ENCODE data around the gene COL17A1. TPM values are rescaled to one million over a fixed set of nuclear protein-coding genes. Genes with fewer than 3 reads are reported as not detected.
A peak's percentile ranks its signal among the peaks of the same experiment; 100 is the strongest.

Gene COL17A1
- total RNA-seq, 1 experiment from 2014 or later: 514 TPM

DNA sequence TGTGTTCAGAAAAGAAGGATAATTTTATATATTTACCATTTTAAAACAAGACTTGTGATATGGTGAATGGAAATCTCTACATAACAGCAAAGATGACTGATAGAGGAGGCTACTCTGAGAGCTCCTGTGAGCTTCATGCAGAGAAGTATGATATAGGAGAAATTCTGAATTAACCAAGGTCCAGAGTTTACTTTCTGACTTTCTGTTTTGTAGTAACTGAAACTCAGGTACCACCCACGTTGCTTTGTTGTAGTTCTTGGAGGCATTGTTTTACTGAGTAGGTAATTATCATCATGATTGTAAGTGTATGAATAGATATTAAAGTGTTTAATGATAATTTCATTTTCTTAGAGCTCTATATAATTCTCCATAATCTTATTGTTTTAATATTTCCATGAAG lies 18.3 kb upstream of the COL17A1 start:
- H3K27ac Mint-ChIP-seq (ENCODE audit: low read depth, unreplicated experiment): no peak overlapping the region
- no TSS peak for BruUV-seq (replicated peaks)
- H3K36me3 Mint-ChIP-seq (ENCODE audit: insufficient read depth, unreplicated experiment): no peaks in the 10 kb centered on the region
- no peak overlapping the region for H3K4me3 Mint-ChIP-seq (ENCODE audit: unreplicated experiment)
- CTCF ChIA-PET: interaction anchor here (0.5 to 1.4 kb wide), 3 partner anchors 11 to 23 kb away, joined by 3 to 5 read pairs (median 5); no protein-coding TSS in a partner anchor
- TF ChIP-seq, protein P1, sequence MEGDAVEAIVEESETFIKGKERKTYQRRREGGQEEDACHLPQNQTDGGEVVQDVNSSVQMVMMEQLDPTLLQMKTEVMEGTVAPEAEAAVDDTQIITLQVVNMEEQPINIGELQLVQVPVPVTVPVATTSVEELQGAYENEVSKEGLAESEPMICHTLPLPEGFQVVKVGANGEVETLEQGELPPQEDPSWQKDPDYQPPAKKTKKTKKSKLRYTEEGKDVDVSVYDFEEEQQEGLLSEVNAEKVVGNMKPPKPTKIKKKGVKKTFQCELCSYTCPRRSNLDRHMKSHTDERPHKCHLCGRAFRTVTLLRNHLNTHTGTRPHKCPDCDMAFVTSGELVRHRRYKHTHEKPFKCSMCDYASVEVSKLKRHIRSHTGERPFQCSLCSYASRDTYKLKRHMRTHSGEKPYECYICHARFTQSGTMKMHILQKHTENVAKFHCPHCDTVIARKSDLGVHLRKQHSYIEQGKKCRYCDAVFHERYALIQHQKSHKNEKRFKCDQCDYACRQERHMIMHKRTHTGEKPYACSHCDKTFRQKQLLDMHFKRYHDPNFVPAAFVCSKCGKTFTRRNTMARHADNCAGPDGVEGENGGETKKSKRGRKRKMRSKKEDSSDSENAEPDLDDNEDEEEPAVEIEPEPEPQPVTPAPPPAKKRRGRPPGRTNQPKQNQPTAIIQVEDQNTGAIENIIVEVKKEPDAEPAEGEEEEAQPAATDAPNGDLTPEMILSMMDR (IDR thresholded peaks at IDR 0.05; ENCODE audit: unreplicated experiment): no peak
- no peaks in the 10 kb centered on the region for H3K9me3 Mint-ChIP-seq (ENCODE audit: unreplicated experiment)
- peaks cover 15% of the 10 kb centered on the region for H3K4me1 Mint-ChIP-seq (ENCODE audit: insufficient read depth, unreplicated experiment)
- POLR2A ChIA-PET: interaction anchor here (1.2 to 2.9 kb wide), 5 partner anchors 9 to 18 kb away, joined by 4 to 17 read pairs (median 8); partner anchors contain the start of genes COL17A1 and SFR1
- no peaks in the 10 kb centered on the region for H3K27me3 Mint-ChIP-seq (ENCODE audit: insufficient read depth, unreplicated experiment)
- intact Hi-C loops (cut with micrococcal nuclease): no loop called here
- DNase-seq (ENCODE audit: unreplicated experiment): no peak

DNA sequence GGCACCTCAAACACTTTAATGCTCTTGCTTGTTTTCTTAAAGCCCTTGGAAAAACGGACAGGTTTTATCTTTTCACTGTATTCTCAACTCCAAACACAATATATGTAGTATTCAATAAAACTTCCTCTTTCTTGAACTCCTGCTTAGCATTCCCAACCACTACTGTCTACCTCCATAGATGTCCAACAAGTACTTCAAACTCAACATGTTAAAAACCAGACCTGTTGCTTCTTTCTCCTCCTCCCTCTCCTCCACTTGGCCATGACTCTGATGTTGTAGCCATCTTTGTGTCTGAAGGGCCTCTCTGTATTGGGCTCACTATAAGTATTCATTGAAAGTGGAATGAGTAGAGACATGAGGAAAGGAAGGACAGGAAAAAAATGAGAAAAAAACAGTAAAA lies 16.2 kb upstream of the COL17A1 start:
- POLR2A ChIA-PET: interaction anchor here (2.9 to 3.1 kb wide), 3 partner anchors 8 to 19 kb away, joined by 17 to 27 read pairs (median 19); no protein-coding TSS in a partner anchor
- intact Hi-C loops (cut with micrococcal nuclease): no loop called here
- Mint-ChIP-seq H3K4me1 (ENCODE audit: insufficient read depth, unreplicated experiment) (peaks cover 15% of the 10 kb centered on the region), H3K27ac (ENCODE audit: low read depth, unreplicated experiment) (no peak overlapping the region), H3K4me3 (ENCODE audit: unreplicated experiment) (no peak overlapping the region), H3K9me3 (ENCODE audit: unreplicated experiment) (peaks cover under 1% of the 10 kb centered on the region), H3K36me3 (ENCODE audit: insufficient read depth, unreplicated experiment) (no peaks in the 10 kb centered on the region), H3K27me3 (ENCODE audit: insufficient read depth, unreplicated experiment) (no peaks in the 10 kb centered on the region)
- CTCF ChIA-PET: no interaction called here
- BruUV-seq (replicated peaks): no TSS peak
- DNase-seq (ENCODE audit: unreplicated experiment): no peak
- TF ChIP-seq, protein P1 (IDR thresholded peaks at IDR 0.05; ENCODE audit: unreplicated experiment): no peak

DNA sequence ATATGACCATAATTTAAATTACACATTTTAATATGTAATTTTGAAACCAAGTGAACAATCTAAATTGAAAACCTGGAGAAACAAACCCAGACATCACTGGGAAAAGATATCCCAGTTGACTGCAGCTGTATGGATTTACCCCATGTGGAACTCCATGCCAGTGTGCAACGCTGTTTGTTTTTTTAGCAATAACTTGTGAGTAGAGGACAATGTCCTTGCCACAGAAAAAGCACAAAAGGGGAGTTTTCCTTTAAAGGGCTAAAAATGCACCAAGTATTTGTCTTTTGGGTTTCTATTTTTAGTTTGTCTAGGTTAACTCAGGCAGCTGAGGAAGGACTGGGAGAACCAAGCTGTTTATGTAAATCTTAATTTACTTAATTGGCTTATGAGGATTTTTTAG lies 15.1 kb upstream of the COL17A1 start:
- Mint-ChIP-seq H3K27me3 (ENCODE audit: insufficient read depth, unreplicated experiment) (no peaks in the 10 kb centered on the region), H3K4me1 (ENCODE audit: insufficient read depth, unreplicated experiment) (peaks cover 15% of the 10 kb centered on the region), H3K4me3 (ENCODE audit: unreplicated experiment) (no peak overlapping the region), H3K9me3 (ENCODE audit: unreplicated experiment) (peaks cover 7% of the 10 kb centered on the region), H3K27ac (ENCODE audit: low read depth, unreplicated experiment) (no peak overlapping the region), H3K36me3 (ENCODE audit: insufficient read depth, unreplicated experiment) (no peaks in the 10 kb centered on the region)
- ChIA-PET CTCF (interaction anchor here (1.1 kb wide), 1 partner anchor 8 kb away, joined by 3 read pairs; no protein-coding TSS in a partner anchor), POLR2A (interaction anchor here (0.9 to 3.1 kb wide), 7 partner anchors 9 to 20 kb away, joined by 3 to 27 read pairs (median 16); partner anchors contain the start of genes COL17A1 and SFR1)
- intact Hi-C loops (cut with micrococcal nuclease): no loop called here
- TF ChIP-seq, protein P1 (IDR thresholded peaks at IDR 0.05; ENCODE audit: unreplicated experiment): no peak
- BruUV-seq (replicated peaks): no TSS peak
- no peak for DNase-seq (ENCODE audit: unreplicated experiment)

DNA sequence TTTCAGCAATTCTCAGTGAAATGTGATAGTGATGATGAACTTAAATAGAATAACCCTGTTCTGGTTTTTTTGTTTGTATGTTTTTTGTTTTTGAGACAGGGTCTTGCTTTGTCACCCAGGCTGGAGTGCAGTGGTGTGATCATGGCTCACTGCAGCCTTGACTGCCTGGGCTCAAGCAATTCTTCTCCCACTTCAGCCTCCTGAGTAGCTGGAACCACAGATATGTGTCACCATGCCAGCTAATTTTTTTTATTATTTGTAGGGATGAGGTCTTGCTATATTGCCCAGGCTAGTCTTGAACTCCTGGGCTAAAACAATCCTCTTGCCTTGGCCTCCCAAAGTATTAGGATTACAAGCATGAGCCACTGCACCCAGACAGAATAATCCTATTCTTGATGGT lies 14.3 kb upstream of the COL17A1 start:
- H3K27ac Mint-ChIP-seq (ENCODE audit: low read depth, unreplicated experiment): no peak overlapping the region
- BruUV-seq (replicated peaks): TSS peak; percentile 100
- peaks cover 7% of the 10 kb centered on the region for H3K9me3 Mint-ChIP-seq (ENCODE audit: unreplicated experiment)
- intact Hi-C loops (cut with micrococcal nuclease): no loop called here
- H3K36me3 Mint-ChIP-seq (ENCODE audit: insufficient read depth, unreplicated experiment): no peaks in the 10 kb centered on the region
- ChIA-PET POLR2A (interaction anchor here (0.9 to 3.1 kb wide), 8 partner anchors 10 to 21 kb away, joined by 3 to 27 read pairs (median 10); partner anchors contain the start of genes COL17A1 and SFR1), CTCF (interaction anchor here (0.8 kb wide), 1 partner anchor 22 kb away, joined by 3 read pairs; the partner anchor contains the start of gene SFR1)
- H3K27me3 Mint-ChIP-seq (ENCODE audit: insufficient read depth, unreplicated experiment): no peaks in the 10 kb centered on the region
- H3K4me3 Mint-ChIP-seq (ENCODE audit: unreplicated experiment): no peak overlapping the region
- H3K4me1 Mint-ChIP-seq (ENCODE audit: insufficient read depth, unreplicated experiment): peaks cover 12% of the 10 kb centered on the region
- TF ChIP-seq, protein P1 (IDR thresholded peaks at IDR 0.05; ENCODE audit: unreplicated experiment): no peak
- no peak for DNase-seq (ENCODE audit: unreplicated experiment)
